ENCODE measurements around the gene VSX1.

Gene VSX1

GRCh38 chr20:25082498-25082873 lies 545 bp upstream of the VSX1 start:
- H3K4me3 ChIP-seq (replicated peaks in 1 of 2; ENCODE audit: low read depth in 2 of 2, low read length in 2 of 2) = no peak overlapping the region
- peak; percentile 16 for TF ChIP-seq CTCF (IDR thresholded peaks at IDR 0.05; ENCODE audit: low read depth, low read length)
- no peak for DNase-seq (ENCODE audit: low read depth in 2 of 2)

DNA sequence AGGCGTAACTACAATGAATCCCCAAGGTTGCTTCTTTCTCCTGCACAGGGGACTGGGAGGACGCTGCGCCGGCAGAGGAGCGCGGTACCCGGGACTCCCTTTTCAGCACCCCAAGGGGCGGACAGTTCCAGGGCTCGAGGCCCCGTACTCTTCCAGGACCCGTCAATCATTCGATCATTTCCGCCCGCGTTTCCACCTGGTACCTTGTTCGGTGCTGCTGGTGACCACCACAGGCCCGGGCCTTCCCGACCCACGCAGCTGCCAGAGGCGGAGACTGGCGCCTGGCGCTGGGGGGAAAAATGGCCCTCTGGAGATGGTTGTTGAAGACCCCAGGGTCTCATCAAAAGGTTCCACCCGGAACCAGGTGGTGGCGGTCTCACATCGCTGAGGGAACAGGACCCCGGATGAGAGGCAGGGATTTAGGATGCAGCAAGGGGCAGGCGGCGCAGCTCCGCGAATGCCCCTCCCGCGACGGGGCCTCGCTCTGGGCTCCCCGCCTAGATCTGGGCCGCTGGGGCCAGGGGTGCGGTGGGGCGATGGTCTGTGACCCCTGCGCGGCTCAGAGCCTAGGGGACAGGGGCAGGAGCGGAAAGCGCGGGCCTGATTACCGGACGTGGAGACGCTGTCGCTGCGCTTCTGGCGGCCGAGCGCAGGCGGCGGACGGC lies 744 bp downstream of the VSX1 start:
- H3K4me3 ChIP-seq (replicated peaks in 1 of 2; ENCODE audit: low read depth in 2 of 2, low read length in 2 of 2) = no peak overlapping the region
- no peak for TF ChIP-seq CTCF (IDR thresholded peaks at IDR 0.05; ENCODE audit: low read depth, low read length)
- no peak for DNase-seq (ENCODE audit: low read depth in 2 of 2)

- TF ChIP-seq CTCF (IDR thresholded peaks at IDR 0.05; ENCODE audit: low read depth, low read length) = no peak
- no peak overlapping the region for H3K4me3 ChIP-seq (replicated peaks in 1 of 2; ENCODE audit: low read depth in 2 of 2, low read length in 2 of 2)
- DNase-seq (ENCODE audit: low read depth in 2 of 2) = no peak
Measured at GRCh38 chr20:25079171-25079570, 2.8 kb downstream of the VSX1 start.

- no peak for DNase-seq (ENCODE audit: low read depth in 2 of 2)
- no peak overlapping the region for H3K4me3 ChIP-seq (replicated peaks in 1 of 2; ENCODE audit: low read depth in 2 of 2, low read length in 2 of 2)
- TF ChIP-seq CTCF (IDR thresholded peaks at IDR 0.05; ENCODE audit: low read depth, low read length) = no peak
Measured at GRCh38 chr20:25078662-25079061, 3.3 kb downstream of the VSX1 start.

DNA sequence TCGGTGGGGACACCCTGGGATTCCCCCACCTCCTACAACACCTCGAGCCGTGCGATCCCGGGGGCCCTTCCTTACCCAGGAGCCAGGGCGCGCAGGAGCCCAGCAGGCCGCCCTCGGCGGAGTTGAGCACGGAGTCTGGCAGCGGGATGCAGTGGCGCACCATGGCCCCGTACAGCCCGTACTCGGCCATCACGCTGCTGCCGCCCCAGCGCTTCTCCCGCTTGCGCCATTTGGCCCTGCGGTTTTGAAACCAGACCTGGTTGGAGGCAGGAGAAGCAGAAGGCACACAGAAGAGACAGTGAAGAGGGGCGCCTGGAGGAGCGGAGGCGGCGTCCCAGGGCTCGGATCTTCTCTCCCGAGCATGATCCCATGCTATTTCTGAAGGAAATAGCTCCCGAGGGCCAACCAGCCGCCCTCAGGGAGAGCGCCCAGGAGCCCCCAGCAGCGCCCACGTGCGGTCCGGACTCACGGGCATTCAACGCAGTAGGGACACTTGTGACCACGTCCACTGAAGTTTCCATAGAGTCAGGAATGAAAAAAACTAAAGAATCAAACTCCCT lies 4.3 kb downstream of the VSX1 start:
- no peak for TF ChIP-seq CTCF (IDR thresholded peaks at IDR 0.05; ENCODE audit: low read depth, low read length)
- H3K4me3 ChIP-seq (replicated peaks in 1 of 2; ENCODE audit: low read depth in 2 of 2, low read length in 2 of 2) = peak overlapping the region; percentile 11 to 17
- peak; percentile 37 to 39 for DNase-seq (ENCODE audit: low read depth in 2 of 2)

DNA sequence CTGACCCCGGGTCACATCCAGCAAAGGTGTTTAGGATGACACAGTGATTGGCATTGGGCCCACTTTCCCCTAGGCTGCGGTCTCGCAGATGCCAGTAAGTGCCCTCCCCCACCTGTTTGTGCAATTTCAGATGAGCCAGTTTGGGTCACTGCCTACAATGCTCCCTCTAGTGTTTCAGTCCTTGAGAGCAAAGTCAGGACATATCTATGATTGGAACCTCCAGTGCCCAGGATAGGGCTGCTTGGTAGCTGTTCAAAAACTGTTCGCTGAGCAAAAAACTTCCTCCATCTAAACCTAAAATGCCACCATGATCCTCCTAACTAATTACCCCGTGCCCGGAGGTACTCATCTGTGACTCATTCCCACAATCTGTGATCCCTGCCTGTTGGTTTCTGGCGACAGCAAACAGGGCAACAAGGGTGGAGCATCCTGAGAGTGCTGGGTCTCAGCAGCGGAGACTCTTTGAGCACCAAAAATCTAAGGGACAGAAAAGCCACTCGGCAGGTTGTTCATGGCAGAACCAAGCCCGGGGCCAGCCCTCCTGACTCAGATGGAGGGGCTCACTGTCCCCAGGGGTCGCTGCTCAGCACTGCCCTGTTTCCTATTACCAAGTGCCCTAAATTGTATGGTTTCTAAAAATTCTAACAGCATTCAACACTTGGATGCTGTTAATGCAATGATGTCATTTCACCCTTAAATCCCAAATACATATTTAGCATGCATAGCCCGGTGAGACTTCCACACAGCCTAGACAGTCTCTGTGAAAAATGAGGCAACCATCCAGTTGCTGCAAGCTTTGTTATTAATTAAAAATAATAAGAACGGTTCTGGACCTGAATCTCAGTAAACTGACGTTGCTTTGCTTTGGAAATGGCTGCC lies 5.0 kb downstream of the VSX1 start:
- H3K4me3 ChIP-seq (replicated peaks in 1 of 2; ENCODE audit: low read depth in 2 of 2, low read length in 2 of 2) = peak overlapping the region in 1 of 2 donors; percentile 11
- TF ChIP-seq CTCF (IDR thresholded peaks at IDR 0.05; ENCODE audit: low read depth, low read length) = peak; percentile 42
- DNase-seq (ENCODE audit: low read depth in 2 of 2) = peak; percentile 32 to 38

Measured in cardiac fibroblast (primary cell).